Activated T-helper 1 cell treated with Interleukin-2 at 50 U/mL for 16 hours (primary cell): Measurements from ENCODE around the gene VWA5B1.

Source experiments
- DNase-seq: peaks from one replicate; pipeline ENCODE4 v3.0.0-alpha.2; 2020; ENCODE audit warnings: low read depth

Gene VWA5B1

DNA sequence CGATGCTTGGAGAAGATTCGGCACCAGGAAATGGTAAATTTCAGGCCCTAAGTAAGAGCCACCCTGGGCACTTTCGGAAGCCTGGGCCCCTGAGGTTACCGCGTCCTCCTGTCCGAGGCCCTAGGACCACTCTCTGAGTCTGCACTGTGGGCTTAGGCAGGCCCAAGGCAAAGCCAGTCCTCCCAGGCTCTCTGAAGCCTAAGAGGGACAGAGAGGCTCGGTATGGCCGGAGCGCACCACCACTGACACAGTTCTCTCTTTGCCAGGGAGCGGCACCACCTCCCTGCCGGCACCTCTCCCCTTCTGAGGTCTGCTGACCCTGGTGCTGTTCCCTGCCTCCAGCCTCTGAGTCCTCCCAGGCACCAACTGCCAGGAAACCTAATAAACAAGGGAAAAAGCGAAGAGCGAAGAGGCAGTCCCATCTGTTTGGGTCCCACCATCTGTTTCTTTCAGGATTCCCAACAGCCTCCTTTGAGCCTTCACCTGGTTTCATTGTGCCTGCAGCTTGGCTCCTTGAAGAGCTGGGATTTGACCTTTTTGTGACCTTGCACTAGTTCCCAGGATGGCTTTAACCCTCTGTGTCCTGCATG is 57.7 kb downstream of the VWA5B1 start:
- DNase-seq, result no peak

DNA sequence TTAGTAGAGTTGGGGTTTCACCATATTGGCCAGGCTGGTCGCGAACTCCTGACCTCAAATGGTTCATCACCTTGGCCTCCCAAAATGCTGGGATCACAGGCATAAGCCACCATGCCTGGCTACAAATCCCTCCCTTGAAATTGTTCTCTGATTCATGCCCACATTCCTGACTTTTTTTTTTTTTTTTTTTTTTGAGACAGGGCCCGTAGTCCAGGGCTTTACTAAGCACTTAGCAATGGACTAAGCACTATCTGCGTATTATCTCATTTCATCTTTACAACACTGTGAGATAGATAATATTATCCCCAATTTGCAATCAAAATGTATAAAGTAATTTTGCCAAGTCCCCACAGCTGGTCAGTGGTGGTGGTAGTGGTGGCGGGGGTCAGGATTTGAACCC is 58.9 kb downstream of the VWA5B1 start:
- no peak for DNase-seq

DNA sequence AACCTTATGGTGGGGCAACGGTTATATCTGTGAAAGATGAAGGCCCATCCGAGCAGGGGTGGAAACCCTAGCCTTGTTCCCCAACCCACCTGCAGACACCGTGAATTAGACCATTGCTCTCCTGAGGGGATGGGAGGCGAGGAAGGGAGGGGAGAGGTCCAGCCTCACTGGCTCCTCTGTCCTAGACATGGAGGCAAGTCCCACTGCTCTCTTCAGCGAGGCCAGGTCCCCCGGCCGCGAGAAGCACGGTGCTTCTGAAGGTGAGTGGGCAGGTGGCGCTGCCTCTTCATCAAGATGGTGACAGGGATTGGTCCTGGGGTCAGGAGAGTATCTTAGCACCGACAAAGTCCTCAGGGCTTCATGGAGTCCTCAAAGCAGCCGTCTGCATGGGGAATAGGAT is 59.3 kb downstream of the VWA5B1 start:
- no peak for DNase-seq

DNA sequence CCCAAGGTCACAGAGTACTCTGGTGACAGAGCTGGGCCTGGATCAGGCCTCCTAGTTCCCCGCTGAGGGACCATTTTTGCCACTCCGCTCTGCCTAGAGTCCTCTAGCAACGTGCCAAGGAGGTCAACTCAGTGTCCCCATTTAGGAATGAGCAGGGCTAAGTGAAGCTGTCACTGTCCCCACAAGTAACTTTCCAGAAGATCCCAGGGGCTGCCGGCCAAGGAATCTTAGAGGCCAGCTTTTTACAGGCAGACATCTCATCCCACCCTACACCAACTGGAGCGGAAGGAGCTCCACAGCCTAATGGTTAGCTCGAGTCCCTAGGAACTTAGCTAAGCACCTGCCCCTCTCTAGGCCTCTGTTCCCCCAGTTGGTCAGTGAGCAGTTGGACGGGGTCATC is 59.7 kb downstream of the VWA5B1 start:
- DNase-seq, result no peak

DNA sequence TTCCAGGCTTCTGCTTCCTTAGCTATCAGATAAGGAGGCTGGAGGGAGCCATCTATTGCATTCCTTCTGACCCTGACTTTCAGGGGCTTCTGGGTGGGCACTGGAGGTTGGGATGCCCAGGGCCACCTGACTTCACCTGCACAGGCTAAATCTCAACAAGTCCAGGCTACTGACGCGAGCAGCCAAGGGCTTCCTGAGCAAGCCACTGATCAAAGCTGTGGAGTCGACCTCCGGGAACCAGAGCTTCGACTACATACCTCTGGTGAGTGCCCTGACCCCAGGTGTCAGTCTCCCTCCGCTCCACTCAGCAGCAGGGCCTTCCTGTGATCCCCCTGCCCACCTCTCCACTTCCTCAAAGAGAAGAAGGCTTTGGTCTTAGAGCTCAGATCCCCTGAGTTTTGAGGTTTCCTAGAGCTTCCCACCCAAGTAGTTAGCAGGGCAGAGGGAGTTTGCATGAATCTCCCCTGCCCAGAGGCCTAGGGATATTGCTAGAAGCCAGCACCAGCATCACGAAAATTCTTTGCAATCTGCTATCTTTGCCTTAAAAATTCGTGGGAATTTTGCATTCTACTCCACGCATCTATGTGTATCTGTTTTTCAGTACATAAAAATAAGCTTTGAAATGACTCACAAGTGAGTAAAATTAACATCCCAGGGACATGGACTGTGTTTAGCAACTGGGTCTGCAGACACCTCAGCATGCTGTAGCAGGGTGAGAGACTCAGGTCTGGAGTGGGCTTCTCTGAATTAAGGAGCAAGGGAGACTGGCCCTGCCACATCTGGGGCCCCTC is 61.4 kb downstream of the VWA5B1 start:
- DNase-seq, result no peak

DNA sequence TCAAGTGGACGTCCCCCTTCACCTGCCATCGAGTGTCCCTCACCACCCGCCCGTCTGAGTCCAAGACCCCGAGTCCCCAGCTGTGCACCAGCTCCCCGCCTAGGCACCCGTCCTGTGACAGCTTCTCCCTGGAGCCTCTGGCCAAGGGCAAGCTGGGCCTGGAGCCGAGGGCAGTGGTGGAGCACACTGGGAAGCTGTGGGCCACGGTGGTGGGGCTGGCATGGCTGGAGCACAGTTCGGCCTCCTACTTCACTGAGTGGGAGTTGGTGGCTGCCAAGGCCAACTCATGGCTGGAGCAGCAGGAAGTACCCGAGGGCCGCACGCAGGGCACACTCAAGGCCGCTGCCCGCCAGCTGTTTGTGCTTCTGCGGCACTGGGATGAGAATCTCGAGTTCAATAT is 63.2 kb downstream of the VWA5B1 start:
- no peak for DNase-seq

DNA sequence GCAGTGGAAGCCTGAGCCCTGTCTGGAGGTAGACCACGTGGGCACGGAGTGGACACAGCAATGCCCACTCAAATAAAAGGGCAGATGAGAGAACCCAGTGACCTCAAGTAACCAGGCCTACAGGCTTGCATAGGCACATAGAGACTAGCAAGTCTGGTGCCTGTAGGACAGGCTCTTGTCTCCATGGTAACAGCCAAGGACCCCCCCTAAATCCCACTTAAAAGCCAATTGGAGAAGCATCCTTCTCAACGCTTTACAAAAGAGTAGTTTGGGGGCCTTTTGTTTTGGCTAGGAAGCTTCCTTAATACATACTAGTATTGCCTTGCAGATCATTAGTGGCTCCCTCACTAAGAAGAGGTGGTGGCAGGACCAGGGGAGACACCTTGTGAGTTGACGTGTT is 63.9 kb downstream of the VWA5B1 start:
- no peak for DNase-seq

DNA sequence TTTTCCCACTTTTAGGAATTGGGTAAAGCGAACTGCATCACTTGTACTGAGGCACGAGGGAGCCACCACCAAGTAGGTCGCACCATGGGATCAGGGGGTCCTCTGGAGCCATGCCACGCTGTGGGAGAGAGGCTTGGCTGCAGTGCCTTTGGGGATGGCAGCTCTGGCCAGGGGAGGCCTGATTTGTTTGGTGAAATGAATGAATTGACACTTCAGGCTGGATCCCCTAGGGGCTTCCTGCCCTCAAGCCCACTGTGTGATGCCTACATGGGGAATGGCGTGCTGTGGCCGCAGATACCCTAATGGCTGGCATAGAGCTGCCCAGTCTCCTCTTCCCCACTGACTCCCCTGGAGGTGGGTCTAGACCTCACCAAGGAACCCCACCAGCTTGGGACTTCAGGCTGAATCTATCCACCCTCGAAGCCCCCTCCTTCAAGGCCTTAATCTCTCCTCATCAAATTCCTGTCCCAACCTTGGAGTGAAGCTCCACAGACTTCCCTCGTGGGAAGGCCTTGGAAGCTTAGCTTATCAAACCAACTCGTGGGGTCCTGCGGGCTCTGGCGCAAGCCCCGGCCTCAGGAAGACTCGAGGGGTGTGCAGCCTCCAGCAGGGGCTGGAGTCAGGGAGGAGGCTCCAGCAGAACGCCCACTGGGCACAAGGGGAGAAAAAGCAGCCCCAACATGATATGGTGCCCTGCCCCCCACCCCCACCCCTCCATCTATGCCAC is 64.6 kb downstream of the VWA5B1 start:
- no peak for DNase-seq

DNA sequence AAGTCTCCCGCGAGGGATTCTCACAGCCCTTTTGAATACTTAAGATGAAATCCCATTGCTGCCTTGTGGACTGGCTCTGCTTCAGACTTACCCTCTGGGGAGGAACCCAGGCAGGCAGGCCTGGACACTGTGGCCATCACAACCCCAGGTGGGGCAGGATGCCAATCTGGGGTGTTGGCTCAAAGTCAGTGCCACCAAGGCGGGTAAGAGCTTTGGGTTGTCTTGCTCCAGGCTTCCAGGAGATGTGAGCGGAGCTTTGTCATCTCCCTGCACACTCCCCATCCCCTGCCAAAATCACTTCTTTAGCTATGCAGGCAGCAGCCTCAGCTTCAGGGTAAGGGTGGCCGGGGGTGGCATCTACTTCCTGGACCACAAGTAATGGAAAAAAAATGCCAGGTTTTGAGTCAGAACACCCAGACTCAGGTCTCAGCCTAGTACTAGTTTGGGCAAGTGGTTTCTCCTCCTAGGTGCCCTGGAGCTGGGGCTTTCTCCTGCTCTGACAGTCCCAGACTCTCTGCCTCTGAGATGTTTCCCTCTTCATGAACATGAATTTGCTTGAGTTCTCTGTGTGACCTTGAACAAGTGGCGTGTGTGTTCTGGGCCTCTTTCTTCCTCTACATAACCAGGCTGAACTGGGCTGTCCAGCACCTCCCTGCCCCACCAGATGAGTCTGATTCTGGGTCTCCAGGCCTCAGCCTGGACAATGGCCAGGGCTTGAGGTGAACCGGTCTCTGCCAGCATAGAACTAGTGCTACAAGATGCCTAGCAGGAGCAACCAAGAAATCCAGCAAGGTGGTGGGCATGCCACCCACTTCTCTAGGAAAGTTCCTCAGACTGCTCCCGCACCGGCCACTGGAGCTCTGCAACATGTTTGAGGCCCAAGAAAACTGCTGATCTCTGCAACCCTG is 65.4 kb downstream of the VWA5B1 start:
- no peak for DNase-seq

DNA sequence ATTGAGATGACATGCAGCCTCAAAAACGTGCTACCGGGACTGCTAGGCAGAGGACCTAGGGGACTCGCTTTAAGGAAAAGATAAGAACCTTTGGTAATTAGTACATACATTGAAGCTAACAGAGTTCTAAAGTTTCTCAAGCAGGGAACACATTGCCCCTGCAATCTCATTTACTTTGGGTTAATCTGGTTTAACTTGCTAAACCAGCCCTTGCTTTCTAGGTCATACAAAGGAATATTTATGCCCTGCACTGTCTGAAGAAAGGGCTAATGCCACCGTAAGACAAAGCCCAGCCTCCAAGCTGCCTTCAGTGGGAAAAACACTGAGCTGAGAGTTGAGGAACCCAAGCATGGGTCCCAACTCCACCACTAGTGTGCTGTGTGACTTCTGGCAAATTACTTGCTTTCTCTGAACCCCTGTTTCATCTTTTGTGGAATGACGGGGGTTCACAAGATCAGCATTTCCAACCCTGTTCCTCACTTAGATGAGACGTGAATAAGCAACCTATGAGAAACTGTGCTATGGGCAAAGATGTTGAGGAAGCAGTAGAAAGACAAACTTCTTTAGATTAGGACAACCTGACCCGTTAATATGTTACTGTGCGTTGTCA is 66.3 kb downstream of the VWA5B1 start:
- no peak for DNase-seq

DNA sequence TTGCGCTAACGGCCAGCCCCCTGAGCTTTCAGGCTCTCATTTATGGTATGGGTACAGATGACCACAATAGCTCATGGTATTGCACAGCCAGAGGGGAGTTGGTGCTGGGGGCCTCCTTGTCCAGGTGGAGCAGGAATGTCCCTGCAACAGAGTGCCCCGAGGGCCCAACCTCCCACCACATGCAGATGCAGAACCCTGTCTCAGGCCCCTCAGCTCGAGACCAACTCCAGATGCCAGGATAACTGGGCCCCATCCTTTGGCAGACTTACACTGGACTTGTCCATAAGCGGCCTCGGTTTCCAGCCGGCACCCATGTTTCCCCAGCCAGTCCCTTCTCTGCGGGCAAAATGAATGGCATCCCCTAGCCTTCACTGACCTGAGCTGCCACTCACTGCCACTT is 67.1 kb downstream of the VWA5B1 start:
- no peak for DNase-seq

DNA sequence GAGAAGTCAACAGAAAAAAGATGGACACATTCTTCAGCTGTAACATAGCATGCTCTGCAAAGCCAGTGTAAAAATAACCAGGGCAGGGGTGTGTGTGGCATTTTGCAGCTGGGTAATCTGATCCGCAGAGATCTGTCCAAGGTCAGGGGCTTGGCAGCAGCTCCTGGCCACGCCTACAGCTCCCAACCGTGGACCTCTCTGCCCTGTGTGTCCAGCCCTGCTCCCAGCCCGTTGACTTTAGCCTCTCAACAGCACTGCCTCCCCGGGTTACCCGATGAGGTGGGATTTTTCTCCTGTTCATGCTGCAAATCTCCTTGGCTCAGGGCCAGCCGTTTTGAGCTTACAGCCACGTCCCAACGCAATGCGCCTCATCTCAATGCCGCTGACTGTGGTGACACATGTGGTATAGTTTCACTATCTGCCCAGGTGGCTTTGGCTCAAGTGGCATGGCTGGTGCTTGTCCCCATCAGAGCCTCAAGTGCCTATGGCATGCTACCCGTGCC is 68.1 kb downstream of the VWA5B1 start:
- no peak for DNase-seq

DNA sequence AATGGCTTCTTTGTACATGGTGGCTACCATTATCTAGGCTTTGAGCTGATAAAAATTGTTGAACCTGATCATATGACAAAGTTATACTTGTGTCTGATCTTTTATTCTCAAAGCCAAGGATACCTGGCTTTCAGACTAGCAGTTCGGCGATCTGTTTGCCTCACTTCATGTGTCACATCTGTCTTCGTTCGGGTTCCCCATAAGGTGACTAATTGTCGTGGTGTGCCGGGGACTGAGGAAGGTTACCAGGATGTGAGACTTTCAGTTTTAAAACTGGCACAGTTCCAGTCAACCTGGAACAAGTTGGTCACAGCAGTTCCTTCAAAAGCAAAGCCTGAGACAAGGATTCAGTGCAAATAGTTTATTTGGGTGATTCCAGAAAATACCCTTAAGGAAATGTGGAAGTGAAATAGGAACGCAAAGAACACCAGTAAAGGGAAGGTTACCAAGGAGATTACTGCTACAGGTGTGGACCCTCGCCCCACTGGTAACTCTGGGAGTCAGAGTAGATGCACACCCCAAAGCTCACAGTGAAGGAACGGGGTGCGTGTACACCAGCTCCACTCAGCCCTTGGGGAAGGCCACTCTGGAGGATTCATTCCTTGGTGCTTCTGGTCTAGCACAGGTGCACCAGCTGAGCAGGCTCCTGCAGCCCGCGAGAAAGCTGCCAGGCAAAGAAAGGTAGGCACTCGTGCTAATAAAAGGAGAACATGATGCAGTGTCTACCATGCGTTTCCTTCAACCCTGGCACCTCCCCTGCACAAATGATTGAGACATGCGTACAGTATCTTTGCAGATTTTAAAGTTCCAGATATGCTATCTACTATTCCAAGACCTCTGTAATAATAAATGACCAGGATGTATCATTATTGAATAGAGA is 69.0 kb downstream of the VWA5B1 start:
- DNase-seq, result no peak

DNA sequence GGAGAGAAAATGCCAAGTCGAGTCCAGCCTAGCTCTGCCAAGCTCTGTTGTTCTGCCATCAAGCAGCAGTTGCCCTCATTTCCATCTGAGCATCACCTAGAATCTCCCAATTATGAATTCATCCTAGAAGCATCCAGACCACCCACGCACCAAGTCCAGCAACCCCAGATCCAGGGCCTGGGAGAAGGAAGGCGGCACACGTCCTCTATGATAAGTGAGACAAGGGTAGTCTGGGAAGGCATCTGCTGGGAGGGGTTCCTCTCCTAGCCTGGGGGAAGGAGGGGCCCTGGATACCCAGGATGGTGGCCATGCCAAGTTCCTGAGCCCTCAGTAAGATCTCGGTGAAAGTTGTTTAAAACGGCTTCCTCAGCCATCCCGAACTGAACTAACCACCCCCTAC is 70.7 kb downstream of the VWA5B1 start:
- no peak for DNase-seq

DNA sequence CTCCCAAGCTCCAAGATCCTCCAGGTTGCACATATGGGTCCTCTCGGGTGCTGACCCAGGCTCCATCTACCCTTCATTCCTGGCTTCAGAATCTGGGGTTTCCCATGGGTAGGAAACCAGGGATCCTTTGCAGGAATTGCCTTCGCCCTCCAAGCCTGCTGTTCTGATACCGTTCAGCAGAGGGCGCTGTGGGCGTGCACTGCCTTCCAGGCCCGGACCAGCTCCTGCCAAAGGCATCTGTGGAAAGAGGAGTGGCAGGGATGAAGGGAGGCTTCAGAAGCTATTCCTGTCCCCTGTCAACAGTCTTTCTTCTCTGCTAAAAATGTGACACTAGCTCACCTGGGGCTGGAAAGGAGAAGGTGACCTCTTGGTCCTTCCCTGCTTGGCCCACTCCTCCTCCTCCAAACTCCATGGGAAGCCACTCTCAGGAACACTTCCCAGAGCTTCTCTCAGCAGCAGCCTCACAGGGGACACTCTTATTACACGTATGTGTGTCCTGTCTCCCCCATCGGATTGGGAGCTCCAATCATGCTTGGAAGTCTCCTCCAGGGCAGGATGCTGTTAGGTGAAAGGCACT is 71.2 kb downstream of the VWA5B1 start:
- peak; percentile 8 for DNase-seq

DNA sequence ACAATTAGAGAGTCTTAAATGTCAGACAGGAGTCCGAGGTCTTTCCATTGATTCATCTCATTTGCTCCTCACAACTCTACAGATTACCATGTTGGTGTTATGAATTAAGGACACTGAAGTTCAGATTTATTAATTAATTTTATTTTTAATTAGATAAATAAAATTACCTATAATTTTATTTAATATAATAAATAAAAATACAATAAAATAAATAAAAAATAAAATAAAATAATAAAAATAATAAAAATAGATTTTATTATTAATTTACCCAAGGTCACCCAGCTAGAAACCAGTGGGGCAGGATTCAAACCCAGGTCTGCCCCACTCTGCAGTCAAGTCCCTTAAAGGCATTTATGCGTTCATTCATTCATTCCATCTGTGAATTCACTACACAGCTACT is 72.2 kb downstream of the VWA5B1 start:
- no peak for DNase-seq

DNA sequence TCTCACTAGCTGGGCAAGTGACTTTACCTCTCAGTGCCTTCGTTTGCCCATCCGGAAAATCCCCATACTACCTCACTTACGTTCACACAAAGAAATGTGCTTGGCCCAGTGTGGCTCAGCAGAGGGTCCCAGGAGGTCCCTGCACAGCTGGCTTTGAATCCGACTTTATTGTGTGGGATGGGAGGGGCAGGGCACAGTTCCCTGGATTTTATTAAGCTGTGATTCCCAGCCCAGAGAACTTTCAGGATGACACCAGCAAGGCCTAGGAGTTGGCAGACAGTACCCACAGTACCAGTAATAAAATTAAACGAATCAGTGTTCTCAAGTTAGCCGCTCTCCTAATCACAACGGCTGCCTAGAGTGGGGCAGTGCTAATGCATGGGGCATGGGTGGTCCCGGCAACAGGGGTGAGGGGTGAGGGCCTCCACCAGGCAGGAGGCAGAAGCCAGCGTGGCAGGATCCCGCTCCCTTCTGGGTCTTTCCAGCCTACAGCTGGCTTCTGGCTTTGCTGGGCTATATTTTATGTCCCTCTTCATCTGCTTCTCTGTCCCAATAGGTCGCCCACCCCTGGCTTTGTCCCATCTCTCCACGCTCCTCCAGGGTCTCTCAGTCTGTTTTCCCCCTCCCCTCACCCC is 74.9 kb downstream of the VWA5B1 start:
- no peak for DNase-seq

DNA sequence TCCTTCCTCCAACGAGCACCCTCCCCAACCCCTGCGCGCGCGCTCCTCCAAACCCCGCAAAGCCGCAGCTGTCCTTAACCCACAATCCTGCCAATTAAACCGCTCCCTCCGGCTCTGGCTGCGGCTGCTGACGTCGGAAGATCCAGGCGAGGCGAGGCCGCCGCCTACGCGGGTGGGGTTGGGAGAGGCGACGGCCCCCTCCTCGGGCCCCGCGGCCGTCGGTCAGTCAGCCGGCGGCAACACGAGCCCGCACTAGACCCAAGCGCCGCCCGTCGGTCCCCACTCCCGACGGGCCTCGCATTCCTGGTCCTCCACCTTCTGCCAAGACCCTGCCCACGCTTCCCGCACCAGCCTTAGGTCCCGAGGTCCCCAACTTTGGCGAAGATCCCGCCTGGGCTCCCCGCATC is 75.4 kb downstream of the VWA5B1 start:
- DNase-seq, result no peak

DNA sequence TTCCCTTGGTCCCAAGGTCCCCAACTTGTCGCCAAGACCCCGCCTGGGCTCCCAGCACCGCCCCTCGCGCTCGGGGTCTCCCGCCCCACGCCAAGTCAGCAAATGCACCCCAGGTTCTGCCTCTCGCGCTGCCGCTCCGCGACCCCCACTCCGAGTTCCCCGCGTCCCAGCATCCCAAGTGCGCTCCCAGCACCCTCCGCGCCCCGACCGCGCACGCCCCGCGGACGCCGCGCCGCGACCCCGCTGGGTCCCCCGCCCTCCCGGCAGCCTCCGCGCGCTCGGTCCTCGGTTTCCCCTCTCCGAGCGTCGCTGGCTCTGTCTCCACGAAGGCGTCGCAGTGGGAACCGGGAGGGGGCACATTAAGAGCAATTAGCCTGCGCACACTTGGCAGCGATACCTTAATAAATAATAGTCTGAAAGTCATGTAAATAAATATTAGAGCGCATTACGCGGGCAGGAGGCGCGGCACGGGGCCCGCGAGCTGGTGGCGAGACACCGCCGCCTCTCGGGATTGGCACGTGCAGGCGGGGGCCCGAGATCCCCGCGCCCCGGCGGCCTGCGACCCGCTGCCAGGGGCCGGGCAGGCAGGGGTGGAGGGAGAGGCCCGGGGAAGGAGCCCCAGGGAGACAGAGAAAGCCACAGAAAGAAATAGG is 75.9 kb downstream of the VWA5B1 start:
- no peak for DNase-seq
